Bronchial epithelial cell (primary cell): Measurements from ENCODE around the gene ADAMTS12. TPM values are rescaled to one million over a fixed set of nuclear protein-coding genes. Genes with fewer than 3 reads are reported as not detected.

Experiments used
- DNase-seq: peaks from one replicate; pipeline ENCODE4 v3.0.0-alpha.2; 2010; ENCODE audit warnings: low read depth
- FAIRE-seq: peaks from 2 replicates; lab custom pipeline; 2011; peaks lifted over from hg19 to GRCh38; lab: Jason Lieb, UNC
- H3K27me3 ChIP-seq: 2 replicates; pipeline ENCODE4 v1.5.1; 2011; ENCODE audit warnings: low read length; ENCODE audit not compliant: control insufficient read depth, insufficient read depth
- H3K36me3 ChIP-seq: 2 replicates; pipeline ENCODE4 v1.5.1; 2011; ENCODE audit warnings: low read length; ENCODE audit not compliant: control insufficient read depth, insufficient read depth
- H3K4me3 ChIP-seq: 2 replicates; pipeline ENCODE4 v1.5.1; 2011; ENCODE audit warnings: mild to moderate bottlenecking, low read depth, low read length, control low read depth
- total RNA-seq: library from RNA; depleted of rRNA; stranded (reverse); fragments of >200 nt; gene quantifications from 2 replicates; pipeline ENCODE4 v1.2.1, GENCODE V29; 2014
- TF ChIP-seq, protein P1 (sequence below): IDR thresholded peaks from 2 replicates; pipeline ENCODE4 v1.5.1; 2011; ENCODE audit warnings: mild to moderate bottlenecking, moderate library complexity, low read length, control low read depth, inconsistent platforms; ENCODE audit not compliant: insufficient read depth, severe bottlenecking

ADAMTS12 gene
- total RNA-seq, 1 donor from 2014 or later = 0.26 TPM

DNA sequence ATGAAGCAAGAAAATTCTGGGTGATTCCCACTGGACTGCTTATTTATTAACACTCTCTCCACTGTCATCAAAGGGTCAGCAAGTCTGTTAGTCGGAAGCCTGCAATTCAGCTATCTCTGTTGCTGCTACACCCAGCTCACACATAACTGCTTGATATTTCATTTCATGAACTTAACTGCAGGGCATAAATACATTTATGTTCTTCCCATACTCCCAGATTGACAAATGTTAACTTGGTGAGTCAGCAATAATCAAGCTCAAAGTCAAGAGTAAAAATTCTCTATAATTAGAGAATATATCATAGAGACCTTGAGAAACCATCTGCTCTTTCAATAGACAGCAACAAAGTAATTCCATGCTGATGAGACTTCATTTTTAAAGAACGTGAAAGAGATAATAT lies 198.8 kb downstream of the ADAMTS12 start:
- DNase-seq = no peak
- no peaks in the 10 kb centered on the region for H3K27me3 ChIP-seq
- no peak for FAIRE-seq
- H3K36me3 ChIP-seq = no peaks in the 10 kb centered on the region
- TF ChIP-seq, protein P1, sequence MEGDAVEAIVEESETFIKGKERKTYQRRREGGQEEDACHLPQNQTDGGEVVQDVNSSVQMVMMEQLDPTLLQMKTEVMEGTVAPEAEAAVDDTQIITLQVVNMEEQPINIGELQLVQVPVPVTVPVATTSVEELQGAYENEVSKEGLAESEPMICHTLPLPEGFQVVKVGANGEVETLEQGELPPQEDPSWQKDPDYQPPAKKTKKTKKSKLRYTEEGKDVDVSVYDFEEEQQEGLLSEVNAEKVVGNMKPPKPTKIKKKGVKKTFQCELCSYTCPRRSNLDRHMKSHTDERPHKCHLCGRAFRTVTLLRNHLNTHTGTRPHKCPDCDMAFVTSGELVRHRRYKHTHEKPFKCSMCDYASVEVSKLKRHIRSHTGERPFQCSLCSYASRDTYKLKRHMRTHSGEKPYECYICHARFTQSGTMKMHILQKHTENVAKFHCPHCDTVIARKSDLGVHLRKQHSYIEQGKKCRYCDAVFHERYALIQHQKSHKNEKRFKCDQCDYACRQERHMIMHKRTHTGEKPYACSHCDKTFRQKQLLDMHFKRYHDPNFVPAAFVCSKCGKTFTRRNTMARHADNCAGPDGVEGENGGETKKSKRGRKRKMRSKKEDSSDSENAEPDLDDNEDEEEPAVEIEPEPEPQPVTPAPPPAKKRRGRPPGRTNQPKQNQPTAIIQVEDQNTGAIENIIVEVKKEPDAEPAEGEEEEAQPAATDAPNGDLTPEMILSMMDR = no peak
- no peak overlapping the region for H3K4me3 ChIP-seq

DNA sequence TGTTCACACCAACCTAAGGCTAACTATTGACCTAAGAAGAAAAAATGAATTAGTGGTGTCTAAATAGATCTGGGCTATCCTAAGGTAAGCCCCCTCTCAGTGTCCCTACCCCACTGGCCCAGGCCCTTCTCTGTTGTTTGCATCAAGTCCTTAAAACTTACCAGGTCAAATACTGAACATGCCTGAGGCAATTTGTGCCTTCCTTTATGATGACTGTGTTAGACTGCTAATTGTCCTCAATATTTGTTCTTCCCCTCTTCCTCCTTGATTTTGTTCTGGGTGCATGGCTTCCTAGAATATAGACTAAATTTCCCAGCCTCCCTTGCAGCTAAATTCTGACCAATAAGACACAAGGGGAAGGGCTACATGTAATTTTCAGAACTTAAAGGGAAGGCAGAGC lies 199.9 kb downstream of the ADAMTS12 start:
- H3K36me3 ChIP-seq = no peaks in the 10 kb centered on the region
- H3K27me3 ChIP-seq = no peaks in the 10 kb centered on the region
- TF ChIP-seq, protein P1 = no peak
- FAIRE-seq (no peak), DNase-seq (no peak)
- H3K4me3 ChIP-seq = no peak overlapping the region

DNA sequence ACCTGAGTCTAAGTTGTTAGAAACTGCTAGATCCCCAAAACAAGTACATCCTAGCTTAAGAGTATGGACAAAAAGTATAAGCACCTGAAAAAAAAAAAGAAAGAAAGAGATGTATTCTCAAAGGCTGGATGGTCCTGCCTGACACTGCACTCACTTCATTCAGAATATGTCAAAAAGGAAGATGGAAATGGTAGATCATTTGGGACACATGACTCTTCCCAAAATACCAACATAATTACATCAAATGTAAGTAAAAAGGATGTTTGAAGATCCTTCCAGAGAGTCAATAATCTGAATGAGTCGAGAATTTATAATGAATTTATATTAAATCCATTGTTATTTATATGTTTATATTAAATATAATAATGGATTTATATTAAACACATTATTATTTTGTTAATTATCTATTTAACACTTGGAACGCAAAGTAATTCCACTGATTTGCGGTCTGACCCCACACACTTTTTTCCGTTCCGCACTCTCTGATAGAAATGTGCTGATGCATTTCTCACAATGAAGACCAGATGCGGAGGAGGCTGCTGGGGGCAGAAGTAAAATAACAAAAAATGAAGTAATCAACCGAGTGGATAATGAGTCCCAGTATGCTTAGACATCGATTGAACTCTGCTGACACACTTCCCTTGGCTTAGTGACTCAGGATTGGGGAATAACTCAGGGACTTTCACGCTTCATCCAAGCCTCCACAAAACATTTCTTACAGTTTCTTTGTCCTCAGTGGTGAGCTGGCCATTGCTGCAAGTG lies 201.2 kb downstream of the ADAMTS12 start:
- TF ChIP-seq, protein P1 = no peak
- FAIRE-seq (no peak), DNase-seq (no peak)
- no peaks in the 10 kb centered on the region for H3K36me3 ChIP-seq
- H3K27me3 ChIP-seq = no peaks in the 10 kb centered on the region
- H3K4me3 ChIP-seq = no peak overlapping the region

DNA sequence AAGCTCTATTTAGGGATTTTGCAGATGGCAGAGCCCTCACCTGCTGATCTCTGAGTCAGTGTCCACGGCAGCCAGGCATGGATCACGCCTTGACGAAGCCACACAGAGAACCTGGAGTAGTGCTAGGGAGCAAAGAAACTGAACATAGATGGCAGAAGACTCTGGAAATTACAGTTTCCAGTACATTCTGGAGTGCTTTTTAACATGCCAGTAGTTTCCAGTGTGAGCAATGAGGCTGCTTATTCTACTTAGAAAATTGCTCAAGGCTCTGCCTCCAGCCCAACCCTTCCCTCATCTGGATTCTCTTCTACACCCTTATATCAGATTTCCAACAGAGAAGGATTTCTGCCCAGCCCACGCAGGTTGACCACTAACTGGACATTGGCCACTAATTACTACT lies 203.3 kb downstream of the ADAMTS12 start:
- no peak for FAIRE-seq
- no peaks in the 10 kb centered on the region for H3K36me3 ChIP-seq
- no peak for DNase-seq
- TF ChIP-seq, protein P1 = no peak
- H3K4me3 ChIP-seq = no peak overlapping the region
- H3K27me3 ChIP-seq = no peaks in the 10 kb centered on the region

DNA sequence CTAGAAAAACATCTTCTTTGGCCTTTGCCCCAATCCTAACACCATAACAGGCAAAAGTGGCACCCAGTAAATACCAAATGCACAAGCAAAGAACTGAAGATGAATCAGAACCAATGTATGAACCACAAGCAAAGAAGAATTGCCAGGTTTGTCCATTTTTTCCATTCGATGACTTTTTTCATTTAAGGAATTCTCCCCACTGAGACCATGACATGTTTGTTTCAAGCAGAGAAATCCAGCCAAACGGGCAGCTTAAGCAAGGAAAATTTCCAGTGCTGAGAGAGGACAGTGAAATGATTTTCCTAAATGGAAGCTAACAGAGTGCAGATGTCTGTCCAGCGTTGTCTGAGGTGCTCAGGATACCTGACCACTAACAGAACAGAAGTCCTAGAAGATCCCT lies 203.7 kb downstream of the ADAMTS12 start:
- no peak for DNase-seq
- Histone ChIP-seq H3K36me3 (no peaks in the 10 kb centered on the region), H3K27me3 (no peaks in the 10 kb centered on the region), H3K4me3 (no peak overlapping the region)
- FAIRE-seq = no peak
- TF ChIP-seq, protein P1 = no peak
